ENCODE data around the gene IQSEC1. TPM values are rescaled to one million over a fixed set of nuclear protein-coding genes. Genes with fewer than 3 reads are reported as not detected.

IQSEC1 gene
- total and polyA plus RNA-seq, 9 of the 15 experiments (the other 6 are each of a cell fraction or from before 2014, with no cell fraction given): 0.56 to 39.0 (median 6.8) TPM

DNA sequence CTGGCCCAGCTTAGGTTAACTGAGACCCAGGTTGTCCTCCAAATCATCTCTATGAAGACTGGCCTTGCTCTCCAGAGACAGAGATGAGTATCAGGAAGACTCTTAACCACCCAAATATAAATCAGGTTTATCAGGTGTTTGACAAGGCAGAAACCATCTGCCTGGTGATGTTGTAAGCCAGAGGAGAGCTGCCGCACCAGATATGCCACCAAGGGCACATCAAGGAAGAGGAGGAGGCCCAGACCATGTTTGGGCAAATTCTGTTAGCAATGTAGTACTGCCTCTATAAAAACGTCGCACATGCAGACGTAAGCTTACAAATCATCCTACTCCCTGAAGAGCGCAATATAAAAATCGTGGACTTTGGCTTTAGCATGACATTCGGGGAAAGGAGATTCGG lies 210.8 kb downstream of the IQSEC1 start (continued):
- TF ChIP-seq MEIS2 (IDR thresholded peaks at IDR 0.05; ENCODE audit: partially characterized antibody) (peak; percentile 71), ERF (CRISPR knock-in tag; IDR thresholded peaks at IDR 0.05) (no peak), U2AF1 (optimal IDR thresholded peaks at IDR 0.05; ENCODE audit: low read depth, low read length) (no peak), ZNF146 (CRISPR knock-in tag; IDR thresholded peaks at IDR 0.05; ENCODE audit: unreplicated experiment) (no peak), CBX1 (IDR thresholded peaks at IDR 0.05; ENCODE audit: low read depth) (no peak), ZFPM2 (CRISPR knock-in tag; IDR thresholded peaks at IDR 0.05) (no peak), HDAC6 (IDR thresholded peaks at IDR 0.05; ENCODE audit: low read depth, low read length) (no peak), SRF (CRISPR knock-in tag; IDR thresholded peaks at IDR 0.05) (peak in 1 of 2 experiments; percentile 80; a peak in 2 of 4 replicates), ZNF311 (CRISPR knock-in tag; IDR thresholded peaks at IDR 0.05) (no peak), ZNF282 (CRISPR knock-in tag; IDR thresholded peaks at IDR 0.05) (no peak), YBX1 (IDR thresholded peaks at IDR 0.05) (no peak)
- TF ChIP-seq, protein P1, sequence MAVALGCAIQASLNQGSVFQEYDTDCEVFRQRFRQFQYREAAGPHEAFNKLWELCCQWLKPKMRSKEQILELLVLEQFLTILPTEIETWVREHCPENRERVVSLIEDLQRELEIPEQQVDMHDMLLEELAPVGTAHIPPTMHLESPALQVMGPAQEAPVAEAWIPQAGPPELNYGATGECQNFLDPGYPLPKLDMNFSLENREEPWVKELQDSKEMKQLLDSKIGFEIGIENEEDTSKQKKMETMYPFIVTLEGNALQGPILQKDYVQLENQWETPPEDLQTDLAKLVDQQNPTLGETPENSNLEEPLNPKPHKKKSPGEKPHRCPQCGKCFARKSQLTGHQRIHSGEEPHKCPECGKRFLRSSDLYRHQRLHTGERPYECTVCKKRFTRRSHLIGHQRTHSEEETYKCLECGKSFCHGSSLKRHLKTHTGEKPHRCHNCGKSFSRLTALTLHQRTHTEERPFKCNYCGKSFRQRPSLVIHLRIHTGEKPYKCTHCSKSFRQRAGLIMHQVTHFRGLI (CRISPR knock-in tag; IDR thresholded peaks at IDR 0.05): no peak
